ENCODE data around the gene TRAM2. TPM values are rescaled to one million over a fixed set of nuclear protein-coding genes. Genes with fewer than 3 reads are reported as not detected.
A peak's percentile ranks its signal among the peaks of the same experiment; 100 is the strongest.

The TRAM2 gene
- total and polyA plus RNA-seq, 2 donors (not counting 3 experiments of a cell fraction or from before 2014, with no cell fraction given): 85.7 to 98.6 TPM

- POLR2A ChIA-PET: interaction anchor here (0.9 kb wide), 1 partner anchor 127 kb away, joined by 3 read pairs; no protein-coding TSS in a partner anchor
- Histone ChIP-seq H3K36me3 (ENCODE audit: control insufficient read depth in 2 of 2, extremely low read depth in 1 of 2, insufficient read depth in 2 of 2, low read length in 2 of 2) (no peaks in the 10 kb centered on the region), H4K20me1 (replicated peaks; ENCODE audit: control insufficient read depth, extremely low read depth, insufficient read depth, low read length) (no peaks in the 10 kb centered on the region), H3K27me3 (ENCODE audit: control insufficient read depth in 2 of 2, insufficient read depth in 2 of 2, low read length in 2 of 2) (no peaks in the 10 kb centered on the region), H3K9ac (replicated peaks; ENCODE audit: extremely low read depth, insufficient read depth, low read length) (peak overlapping the region; percentile 66), H3K4me3 (replicated peaks in 1 of 3; ENCODE audit: insufficient read depth in 1 of 3, low read depth in 1 of 3, low read length in 3 of 3) (no peak overlapping the region), H2AFZ (ENCODE audit: low read depth, low read length) (no peak overlapping the region), H3K9me3 (replicated peaks; ENCODE audit: control insufficient read depth, insufficient read depth, low read length) (no peaks in the 10 kb centered on the region), H3K4me1 (ENCODE audit: control insufficient read depth, extremely low read depth, insufficient read depth, low read length) (peaks cover 76% of the 10 kb centered on the region), H3K27ac (ENCODE audit: insufficient read depth, low read depth, low read length) (peak overlapping the region; percentile 78), H3K4me2 (ENCODE audit: insufficient read depth, low read length) (peak overlapping the region; percentile 80), H3K79me2 (ENCODE audit: control insufficient read depth, insufficient read depth, low read length) (peaks cover 79% of the 10 kb centered on the region), H3K9me1 (replicated peaks; ENCODE audit: control insufficient read depth, extremely low read depth, insufficient read depth, low read length) (no peaks in the 10 kb centered on the region)
- no peak for TF ChIP-seq CTCF (IDR thresholded peaks at IDR 0.05; ENCODE audit: extremely low read depth in 1 of 2, insufficient read depth in 1 of 2, low read depth in 1 of 2, low read length in 2 of 2)
- TF ChIP-seq MYC (IDR thresholded peaks at IDR 0.05; ENCODE audit: low read depth, low read length): no peak
- TF ChIP-seq POLR2A (IDR thresholded peaks at IDR 0.05; ENCODE audit: low read depth, low read length): no peak
- no peak for TF ChIP-seq MAX (IDR thresholded peaks at IDR 0.05; ENCODE audit: insufficient read depth, insufficient read length)
- no peak for TF ChIP-seq JUN (IDR thresholded peaks at IDR 0.05; ENCODE audit: borderline replicate concordance, insufficient read depth, insufficient read length, low read depth)
- dilution Hi-C loops (cut with MboI; ENCODE audit: extremely low pct_ligation_motif_present, low sequenced_read_pairs): loop anchor here (25.0 kb wide), 1 partner anchor 133 kb away; the partner anchor contains the start of gene EFHC1
- BruUV-seq (replicated peaks): no TSS peak
- DNase-seq (ENCODE audit: low read depth, low spot score) (no peak), FAIRE-seq (no peak)
- intact Hi-C loops (cut with micrococcal nuclease): loop anchor here (1.0 kb wide), 1 partner anchor 23 kb away; no protein-coding TSS in a partner anchor
- CTCF ChIA-PET: interaction anchor here (0.6 to 1.5 kb wide), 5 partner anchors 22 to 137 kb away, joined by 3 to 5 read pairs (median 4); no protein-coding TSS in a partner anchor
Measured at GRCh38 chr6:52544602-52545405, 32.1 kb downstream of the TRAM2 start.

Measured in endothelial cell of umbilical vein (primary cell).